COR-L47 (cell line): ENCODE results near the gene DYRK1B.

Experiments
- DNase-seq: peaks from one replicate; lab custom pipeline; 2025; lab: John Stamatoyannopoulos, UW

The DYRK1B gene

GRCh38 chr19:39858541-39858940, 24.6 kb upstream of the DYRK1B start:
- no peak for DNase-seq

DNA sequence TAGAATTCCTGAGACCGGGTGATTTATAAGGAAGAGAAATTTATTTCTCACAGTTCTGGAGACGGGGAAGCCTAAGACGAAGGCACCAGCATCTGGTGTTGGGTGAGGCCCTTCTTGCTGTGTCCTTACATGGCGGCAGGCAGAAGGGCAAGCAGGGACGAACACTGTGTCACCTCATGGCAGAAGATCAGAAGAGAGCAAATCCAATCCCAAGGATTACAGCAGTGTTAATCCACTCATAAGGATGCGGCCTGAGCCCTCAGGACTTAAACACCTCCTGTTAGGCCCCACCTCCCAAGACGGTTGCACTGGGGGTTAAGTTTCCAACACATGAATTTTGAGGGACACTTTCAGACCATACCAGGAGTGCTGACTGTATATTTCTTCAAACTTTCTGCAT, 18.9 kb upstream of the DYRK1B start:
- no peak for DNase-seq

GRCh38 chr19:39850892-39851291, 16.9 kb upstream of the DYRK1B start:
- no peak for DNase-seq

DNA sequence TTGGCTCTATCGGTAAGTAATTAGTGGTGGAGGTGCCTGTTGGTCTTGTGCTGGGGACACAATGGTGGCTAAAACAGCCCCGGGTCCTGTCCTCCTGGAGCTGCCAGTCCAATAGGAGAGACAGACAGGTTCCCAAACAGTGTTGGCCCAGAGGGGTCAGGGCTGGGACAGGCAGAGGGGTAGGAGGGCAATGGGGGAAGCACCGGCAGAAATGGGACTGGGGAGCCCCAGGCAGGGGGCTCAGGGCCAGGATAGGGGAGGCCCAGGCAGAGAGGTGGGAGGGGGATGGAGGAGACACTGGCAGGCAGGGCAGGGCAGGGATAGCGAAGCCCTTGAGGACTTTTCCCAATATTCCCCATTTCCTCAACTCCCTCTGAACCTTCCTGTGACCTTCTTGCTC, 14.4 kb upstream of the DYRK1B start:
- no peak for DNase-seq

DNA sequence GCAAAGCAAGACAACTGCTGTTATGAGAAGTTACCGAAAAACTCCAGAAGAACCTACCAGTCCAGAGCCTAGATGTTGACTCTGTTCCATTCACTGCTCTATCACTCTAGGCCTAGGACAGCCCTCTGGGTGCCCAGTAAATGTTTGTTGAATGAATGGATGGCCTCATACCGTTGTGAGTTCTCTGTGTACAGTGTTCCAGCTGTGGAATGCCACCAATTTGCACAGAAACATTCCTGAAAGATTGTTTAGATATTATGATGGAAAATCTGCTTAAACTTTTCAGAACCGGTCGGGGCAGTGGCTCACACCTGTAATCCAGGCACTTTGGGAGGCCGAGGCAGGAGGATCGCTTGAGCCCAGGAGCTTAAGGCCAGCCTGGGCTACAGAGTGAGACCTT, 13.6 kb upstream of the DYRK1B start:
- DNase-seq, result no peak

GRCh38 chr19:39846678-39847486, 12.9 kb upstream of the DYRK1B start:
- no peak for DNase-seq

DNA sequence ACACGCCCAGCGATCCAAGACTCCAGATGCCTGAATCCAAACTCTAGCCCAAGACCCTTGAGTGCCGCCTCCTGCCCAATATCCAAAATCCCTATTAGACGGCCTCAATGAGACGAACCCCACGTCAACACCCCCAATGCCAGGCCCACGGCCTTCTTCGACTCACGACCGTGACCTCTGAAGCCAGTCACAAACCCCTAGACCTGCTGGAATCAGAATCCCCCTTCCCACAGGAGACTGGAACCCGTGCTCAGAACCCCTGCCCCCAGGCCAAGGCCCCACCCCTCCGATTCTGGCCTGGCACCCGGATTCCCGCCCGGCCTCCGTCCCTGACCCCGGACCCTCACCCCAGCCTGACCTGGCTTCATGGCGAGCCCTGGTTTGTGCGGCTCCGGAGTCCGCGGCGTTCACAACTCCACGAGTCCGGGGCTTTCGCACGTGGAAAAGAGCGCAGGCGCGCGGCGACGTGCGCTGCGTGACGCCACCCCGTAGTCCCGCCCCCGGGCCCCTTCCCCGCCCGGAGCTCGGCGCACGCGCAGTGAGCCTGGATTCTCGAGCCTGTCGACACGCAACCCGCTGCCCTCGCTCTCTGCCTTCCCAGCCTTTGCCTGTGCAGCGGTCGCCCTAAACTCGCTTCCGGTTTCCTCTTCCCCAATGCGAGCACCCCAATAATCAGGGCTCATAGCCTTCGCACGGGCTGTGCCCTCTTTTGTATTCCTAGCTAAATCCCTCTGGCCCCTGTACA, 12.1 kb upstream of the DYRK1B start, which contains the start of gene FBL:
TSS of gene FBL (minus strand) at position 447 of the 745 bp plus-strand sequence. CDS start at position 368, 79 bp downstream.
- peak; percentile 90 for DNase-seq

- DNase-seq, result peak; percentile 17
Observed at GRCh38 chr19:39845584-39845932, 11.6 kb upstream of the DYRK1B start.

GRCh38 chr19:39845172-39845571, 11.2 kb upstream of the DYRK1B start:
- no peak for DNase-seq

- peak; percentile 11 for DNase-seq
Observed at GRCh38 chr19:39843919-39844793, 10.2 kb upstream of the DYRK1B start.

- DNase-seq, result no peak
Observed at GRCh38 chr19:39842693-39843435, 8.9 kb upstream of the DYRK1B start.

DNA sequence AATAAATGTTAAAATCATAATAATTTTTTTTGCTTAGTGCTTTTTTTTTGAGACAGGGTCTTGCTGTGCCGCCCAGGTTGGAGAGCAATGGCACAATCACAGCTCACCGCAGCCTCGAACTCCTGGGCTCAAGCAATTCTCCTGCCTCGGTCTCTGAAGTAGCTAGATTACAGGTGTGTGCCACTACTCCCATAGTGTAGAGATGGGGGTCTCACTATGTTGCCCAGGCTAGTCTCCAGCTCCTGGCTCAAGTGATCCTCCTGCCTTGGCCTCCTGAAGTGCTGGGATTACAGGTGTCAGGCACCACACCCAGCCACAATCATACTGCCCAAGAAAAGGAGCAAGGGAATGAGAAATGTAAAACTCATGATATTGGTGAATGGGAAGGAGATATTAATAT, 7.1 kb upstream of the DYRK1B start:
- no peak for DNase-seq

GRCh38 chr19:39840492-39840891, 6.5 kb upstream of the DYRK1B start:
- no peak for DNase-seq

DNA sequence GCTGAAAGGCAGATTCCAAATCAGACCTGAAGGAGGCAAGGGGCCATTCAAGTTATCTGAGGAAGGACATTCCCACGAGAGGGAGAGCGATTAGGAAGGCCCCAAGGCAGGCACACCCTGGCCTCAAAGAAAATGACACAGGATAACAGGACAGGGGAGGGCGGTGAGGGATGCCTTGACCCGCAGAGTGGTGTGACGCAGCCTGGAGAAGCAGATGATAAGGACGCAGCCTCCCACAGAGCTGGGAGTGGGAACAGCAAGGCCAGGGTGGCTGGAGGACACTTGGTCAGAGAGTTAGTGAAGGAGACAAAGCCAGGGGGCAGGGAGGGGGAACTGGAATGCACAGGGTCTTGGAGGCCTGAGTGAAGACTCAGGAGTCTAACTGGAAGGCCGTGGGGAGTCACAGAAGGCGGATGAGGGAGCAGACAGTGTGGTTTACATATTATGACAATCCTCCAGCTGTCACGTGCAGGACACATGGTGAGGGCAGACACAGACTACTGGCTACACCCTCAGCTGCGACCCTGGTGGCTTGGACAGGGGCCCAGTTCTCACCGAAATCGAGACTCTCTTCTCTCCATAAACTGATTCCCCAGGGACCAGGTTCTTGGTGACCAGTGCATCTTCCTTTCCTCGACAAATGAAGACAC, 5.8 kb upstream of the DYRK1B start:
- no peak for DNase-seq

- DNase-seq, result no peak
Observed at GRCh38 chr19:39838569-39838968, 4.6 kb upstream of the DYRK1B start.

- no peak for DNase-seq
Observed at GRCh38 chr19:39837978-39838377, 4.0 kb upstream of the DYRK1B start.

DNA sequence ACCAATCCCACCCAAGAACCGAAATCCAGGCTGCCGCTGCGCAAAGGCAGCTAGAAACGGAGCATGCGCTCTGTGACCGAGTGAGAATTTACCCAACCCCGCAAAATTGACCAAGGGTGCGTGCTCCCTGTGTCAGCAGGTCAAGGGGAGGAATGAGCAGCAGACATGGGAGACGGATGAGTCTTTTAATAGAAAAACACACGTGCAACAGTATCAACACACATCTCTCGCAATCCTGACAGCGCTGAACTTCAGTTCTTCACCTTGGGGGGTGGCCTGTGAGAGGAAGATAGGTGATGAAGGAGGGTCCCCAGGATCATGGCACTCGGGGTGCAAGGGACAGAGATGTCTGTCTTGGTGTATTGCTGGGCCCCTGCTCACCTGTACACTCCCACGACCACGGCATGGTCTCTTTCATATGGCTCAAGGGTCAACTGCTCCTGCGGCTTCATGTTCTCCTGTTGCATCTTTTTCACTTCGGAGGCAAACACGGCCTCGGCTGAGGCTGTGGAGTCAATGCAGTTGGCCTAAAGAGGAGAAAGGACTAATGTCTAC, 402 bp upstream of the DYRK1B start:
- DNase-seq, result no peak

DNA sequence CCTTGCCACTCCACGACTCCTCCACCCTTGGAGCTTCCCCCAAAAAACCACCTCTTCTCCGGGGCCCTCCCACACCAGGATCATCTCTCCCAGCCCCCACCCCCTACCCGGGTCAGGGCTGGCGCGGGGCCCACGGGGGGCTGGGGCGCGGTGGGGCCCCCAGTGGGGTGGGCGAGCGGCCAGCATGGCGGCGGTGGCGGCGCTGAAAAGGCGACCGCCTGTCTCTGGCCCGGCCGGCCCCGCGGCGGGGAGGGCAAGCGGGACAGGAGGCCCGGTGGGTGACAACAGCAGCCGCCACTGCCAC, 850 bp downstream of the DYRK1B start:
- no peak for DNase-seq

GRCh38 chr19:39832341-39833083, 1.4 kb downstream of the DYRK1B start:
- DNase-seq, result no peak

DNA sequence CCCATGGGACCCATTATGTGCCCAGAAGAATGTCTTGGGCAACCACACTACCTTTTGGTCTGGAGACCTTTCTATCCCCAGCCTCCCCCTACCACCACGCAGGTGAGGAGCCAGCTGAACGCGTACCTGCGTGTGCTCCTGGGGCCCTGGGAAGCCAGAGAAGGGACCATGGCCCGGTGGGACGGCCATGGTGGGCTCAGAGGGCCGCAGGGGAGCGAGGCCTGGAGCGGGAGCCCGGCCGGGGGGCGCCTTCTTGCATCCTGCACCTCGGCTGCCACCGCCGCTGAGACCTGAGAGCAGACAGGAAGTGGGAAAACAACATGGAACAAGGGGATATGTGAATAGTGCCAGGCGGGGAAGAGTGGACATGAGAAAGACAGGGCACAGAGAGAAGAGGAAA, 2.3 kb downstream of the DYRK1B start:
- no peak for DNase-seq
